H1 (cell line): ENCODE results near the gene R3HDM2. TPM values are rescaled to one million over a fixed set of nuclear protein-coding genes. Genes with fewer than 3 reads are reported as not detected.

Source experiments
- ATF2 ChIP-seq: IDR thresholded peaks from 2 replicates; pipeline ENCODE4 v1.6.1; 2012; ENCODE audit warnings: low read length, inconsistent platforms
- CBX8 ChIP-seq: fragments of 300-800, 300-1000 bp; sonication (generic); IDR thresholded peaks from 2 replicates; pipeline ENCODE4 v1.7.1; 2016; ENCODE audit warnings: low read depth, low read length, borderline replicate concordance
- EZH2 ChIP-seq: fragments of 200-600 bp; sonication (generic); IDR thresholded peaks from 2 replicates; pipeline ENCODE4 v1.7.1; 2012; ENCODE audit warnings: low read depth, mild to moderate bottlenecking, moderate library complexity, low read length, inconsistent platforms; ENCODE audit not compliant: severe bottlenecking
- KDM1A ChIP-seq: fragments of 200-600, 300-600 bp; sonication (generic); IDR thresholded peaks from 2 replicates; pipeline ENCODE4 v1.7.1; 2016; ENCODE audit warnings: mild to moderate bottlenecking, low read length, borderline replicate concordance
- TEAD4 ChIP-seq: IDR thresholded peaks from 2 replicates; pipeline ENCODE4 v1.6.1; 2012; ENCODE audit warnings: low read depth, low read length, inconsistent platforms, mixed read lengths
- polyA plus RNA-seq, 7 experiments: library from polyadenylated mRNA; depleted of rRNA in 3 of 7; stranded (reverse) in 5 of 7; unstranded in 2 of 7; fragments of >200 nt in 5 of 7; fragments of 200-250 nt in 2 of 7; gene quantifications; 1 replicate in 5 of 7; 2 replicates in 1 of 7; 4 replicates in 1 of 7; pipeline versions ENCODE4 v1.2.1 to v1.2.3, GENCODE V29; 2011 to 2013; ENCODE audit warnings: missing spikeins in 2 of 7, mixed read lengths in 2 of 7
- total RNA-seq: library from RNA; stranded (reverse); fragmentation: NEBNext Ultra II Directional; extraction: Animal tissue kit (Norgen Biotek cat#: 25700); gene quantifications from 2 replicates; pipeline ENCODE4 v1.2.1, GENCODE V29; 2021

R3HDM2 gene
- total and polyA plus RNA-seq, 2 of the 8 experiments (the other 6 are each of a cell fraction or from before 2014, with no cell fraction given) = 25.6 to 27.0 TPM

GRCh38 chr12:57209916-57210315 lies 220.9 kb downstream of the R3HDM2 start (continued):
- TF ChIP-seq TEAD4 (no peak), CBX8 (no peak), EZH2 (no peak), ATF2 (no peak), KDM1A (no peak)
- TF ChIP-seq, all 59 proteins: peak for 0
